DND-41 (cell line): Measurements from ENCODE around the gene KIAA1755.

Experiments used
- EZH2 ChIP-seq: IDR thresholded peaks from 3 replicates; pipeline ENCODE4 v1.6.1; 2012; ENCODE audit warnings: borderline replicate concordance, low read depth, mild to moderate bottlenecking, moderate library complexity, low read length, inconsistent platforms; ENCODE audit not compliant: severe bottlenecking
- TF ChIP-seq, protein P1 (sequence below): IDR thresholded peaks from 2 replicates; pipeline ENCODE4 v1.5.1; 2012; ENCODE audit warnings: borderline replicate concordance, low read length, moderate library complexity, mild to moderate bottlenecking; ENCODE audit not compliant: poor library complexity, severe bottlenecking; ENCODE audit errors: extremely low read depth

- TF ChIP-seq, protein P1, sequence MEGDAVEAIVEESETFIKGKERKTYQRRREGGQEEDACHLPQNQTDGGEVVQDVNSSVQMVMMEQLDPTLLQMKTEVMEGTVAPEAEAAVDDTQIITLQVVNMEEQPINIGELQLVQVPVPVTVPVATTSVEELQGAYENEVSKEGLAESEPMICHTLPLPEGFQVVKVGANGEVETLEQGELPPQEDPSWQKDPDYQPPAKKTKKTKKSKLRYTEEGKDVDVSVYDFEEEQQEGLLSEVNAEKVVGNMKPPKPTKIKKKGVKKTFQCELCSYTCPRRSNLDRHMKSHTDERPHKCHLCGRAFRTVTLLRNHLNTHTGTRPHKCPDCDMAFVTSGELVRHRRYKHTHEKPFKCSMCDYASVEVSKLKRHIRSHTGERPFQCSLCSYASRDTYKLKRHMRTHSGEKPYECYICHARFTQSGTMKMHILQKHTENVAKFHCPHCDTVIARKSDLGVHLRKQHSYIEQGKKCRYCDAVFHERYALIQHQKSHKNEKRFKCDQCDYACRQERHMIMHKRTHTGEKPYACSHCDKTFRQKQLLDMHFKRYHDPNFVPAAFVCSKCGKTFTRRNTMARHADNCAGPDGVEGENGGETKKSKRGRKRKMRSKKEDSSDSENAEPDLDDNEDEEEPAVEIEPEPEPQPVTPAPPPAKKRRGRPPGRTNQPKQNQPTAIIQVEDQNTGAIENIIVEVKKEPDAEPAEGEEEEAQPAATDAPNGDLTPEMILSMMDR: peak; percentile 2
- TF ChIP-seq EZH2: no peak
Measured at GRCh38 chr20:38214256-38215193, 46.0 kb downstream of the KIAA1755 start.
